Measurements from ENCODE around the gene TBX3.
A peak's percentile ranks its signal among the peaks of the same experiment; 100 is the strongest.

Gene TBX3

DNA sequence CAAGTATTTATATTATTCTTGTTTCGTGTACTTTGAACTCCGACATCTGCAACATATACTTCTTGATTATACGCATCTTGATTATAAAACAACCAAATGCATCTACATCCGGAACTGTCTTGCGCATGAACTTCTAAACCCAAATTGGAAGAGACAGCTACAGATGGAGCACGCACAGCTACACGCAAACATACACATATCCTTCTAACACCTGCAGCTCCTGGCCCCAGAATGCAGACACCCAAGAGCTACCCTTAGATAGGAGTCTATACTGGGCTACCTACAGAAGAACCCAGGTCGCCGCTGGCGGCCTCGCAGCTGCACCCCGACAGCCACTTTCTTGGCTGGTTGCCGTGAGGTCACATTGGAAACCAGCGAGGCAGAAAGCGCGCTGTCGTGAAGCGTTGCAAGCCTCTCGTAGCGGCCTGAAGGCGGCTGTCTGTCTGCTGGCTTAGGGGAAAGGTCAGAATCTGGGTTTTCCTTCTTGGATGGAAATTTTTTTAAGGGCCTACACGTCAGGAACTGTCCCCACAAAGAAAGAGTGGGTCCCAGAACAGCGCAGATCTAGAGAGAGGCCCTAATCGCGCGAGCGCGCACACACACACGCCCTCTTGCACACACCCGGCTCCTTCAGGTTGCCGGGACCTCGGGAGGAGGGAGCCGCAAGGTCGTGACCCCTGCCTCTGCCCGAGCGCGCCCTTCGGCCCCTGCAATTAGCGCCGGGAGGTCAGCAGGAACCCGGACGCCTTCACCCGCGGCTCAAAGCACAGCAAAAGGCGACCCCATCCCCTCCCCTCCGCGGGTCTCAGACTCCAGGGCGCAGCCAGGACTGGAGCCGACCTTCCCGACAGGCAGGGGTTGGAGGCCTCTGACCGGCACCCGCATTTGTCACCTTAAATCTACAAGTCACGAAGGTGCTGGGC is 17.0 kb downstream of the TBX3 start:
- no peak for DNase-seq

DNA sequence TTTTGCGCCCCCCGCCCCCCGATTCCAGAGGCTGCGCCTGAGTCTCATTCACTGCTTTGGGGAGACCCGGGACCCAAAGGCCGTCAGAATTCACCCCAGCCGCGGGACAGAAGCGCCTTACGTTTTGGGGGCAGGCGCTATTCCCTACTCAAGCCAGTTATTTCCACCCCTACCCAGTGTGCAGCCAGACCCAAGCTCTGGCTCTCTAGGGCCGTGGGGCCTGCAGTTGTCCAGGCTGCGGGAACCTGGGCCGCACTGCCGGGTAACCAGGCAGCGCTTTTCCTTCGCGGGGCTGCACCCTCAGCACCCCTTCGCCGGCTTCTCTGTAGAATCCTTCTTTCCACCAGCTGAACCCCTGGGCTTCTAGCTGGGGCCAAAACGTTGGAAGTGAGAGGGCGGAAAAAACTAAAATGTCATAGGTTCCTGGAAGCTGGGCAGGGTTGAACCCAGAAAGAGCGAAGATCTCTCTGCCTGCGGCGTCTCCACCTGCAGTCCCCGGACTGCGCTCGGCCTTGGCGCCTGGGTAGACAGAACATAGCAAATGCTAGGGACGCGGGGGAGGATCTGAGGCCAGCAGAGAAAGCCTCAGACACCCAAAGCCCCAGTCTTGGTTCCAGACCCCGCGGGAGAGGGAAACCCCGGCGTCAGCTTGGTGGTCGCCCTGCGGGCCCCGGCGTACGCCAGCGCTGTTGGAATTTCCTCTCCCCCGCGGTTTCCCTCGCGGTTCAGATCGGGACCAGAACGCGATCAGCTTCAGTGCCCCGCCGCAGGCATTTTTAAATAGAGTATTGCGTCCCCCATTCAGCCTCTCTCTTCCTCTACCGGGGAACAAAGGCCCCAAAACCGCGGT is 18.3 kb downstream of the TBX3 start:
- no peak for DNase-seq

DNA sequence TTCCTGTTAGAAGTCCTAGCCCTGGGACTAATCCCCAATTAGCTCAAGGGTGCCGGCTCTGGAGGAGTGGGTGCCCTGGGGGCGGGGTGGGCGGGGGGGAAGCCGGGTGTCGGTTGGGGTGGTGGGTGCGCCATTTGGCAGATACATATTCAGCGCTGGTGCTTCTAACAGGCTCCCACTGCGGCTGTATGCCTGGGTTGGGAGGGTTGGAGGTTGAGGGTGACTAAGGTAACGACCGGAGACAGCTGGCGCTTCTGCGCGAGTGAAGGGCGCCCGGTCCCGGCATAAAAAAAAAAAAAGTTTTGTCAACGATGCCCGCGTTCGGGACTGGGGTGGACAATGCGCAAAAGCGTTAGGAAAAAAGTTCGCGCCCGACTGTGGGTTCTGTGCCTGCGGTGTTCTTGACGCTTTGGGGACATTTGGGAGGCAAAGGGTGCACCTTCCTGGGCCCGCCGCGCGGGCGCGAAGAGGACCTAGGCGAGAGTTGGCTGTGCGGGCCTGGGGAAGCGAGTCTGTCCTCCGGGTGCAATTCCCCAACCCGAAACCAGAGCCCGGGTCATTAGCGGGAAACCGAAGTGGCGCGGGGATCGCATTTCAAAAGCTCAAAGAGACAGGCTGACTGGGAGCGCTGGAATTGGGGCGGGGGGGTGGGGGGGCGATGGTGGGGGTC is 19.2 kb downstream of the TBX3 start:
- no peak for DNase-seq

DNA sequence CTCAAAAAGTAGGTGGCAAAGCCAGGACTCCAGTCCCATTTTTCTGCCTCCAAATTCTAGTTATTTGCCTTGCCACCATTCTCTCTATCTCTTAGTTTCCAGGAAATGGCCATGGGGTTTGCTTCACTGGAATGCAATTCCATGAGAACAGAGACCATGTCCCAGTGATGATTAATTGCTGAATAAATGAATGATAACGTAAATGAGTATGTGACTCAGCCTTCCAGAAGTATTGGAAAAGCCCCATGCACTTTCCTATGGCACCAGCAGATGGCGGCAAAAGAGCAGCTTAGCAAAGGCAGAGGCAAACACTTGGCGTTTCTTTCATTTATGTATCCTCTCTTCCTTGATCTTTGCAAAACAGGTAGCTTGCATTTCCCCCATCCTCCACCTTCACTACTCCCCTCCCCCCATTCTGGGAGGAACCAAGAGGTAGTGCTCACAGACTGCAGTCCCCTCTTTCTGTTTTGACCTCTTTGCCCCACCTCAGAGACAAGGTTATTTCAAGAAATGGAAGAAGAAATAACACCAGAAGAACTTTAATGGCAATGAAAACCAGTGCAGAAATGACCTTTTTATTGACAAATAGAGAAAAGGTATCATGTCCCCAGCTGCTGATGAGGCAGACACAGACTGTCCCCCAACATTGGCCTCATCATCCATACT is 21.3 kb downstream of the TBX3 start:
- DNase-seq: peak; percentile 57

DNA sequence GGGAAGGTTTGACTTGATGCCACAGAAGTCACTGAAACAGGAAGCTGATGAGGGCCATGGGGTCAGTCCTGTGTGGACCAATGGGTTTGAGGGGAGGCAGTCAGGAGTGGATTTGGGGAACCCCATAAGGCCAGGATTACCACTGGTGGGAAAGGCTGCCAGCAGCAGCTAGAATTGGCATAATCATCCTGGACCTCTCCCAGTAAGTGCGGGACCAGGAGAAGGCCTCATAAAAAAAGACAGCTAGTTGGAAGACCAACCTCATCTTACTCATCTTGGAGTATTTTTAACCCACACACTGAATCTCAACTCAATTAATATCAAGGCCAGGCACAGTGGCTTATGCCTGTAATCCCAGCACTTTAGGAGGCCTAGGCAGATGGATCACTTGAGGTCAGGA is 22.7 kb downstream of the TBX3 start:
- DNase-seq: no peak

DNA sequence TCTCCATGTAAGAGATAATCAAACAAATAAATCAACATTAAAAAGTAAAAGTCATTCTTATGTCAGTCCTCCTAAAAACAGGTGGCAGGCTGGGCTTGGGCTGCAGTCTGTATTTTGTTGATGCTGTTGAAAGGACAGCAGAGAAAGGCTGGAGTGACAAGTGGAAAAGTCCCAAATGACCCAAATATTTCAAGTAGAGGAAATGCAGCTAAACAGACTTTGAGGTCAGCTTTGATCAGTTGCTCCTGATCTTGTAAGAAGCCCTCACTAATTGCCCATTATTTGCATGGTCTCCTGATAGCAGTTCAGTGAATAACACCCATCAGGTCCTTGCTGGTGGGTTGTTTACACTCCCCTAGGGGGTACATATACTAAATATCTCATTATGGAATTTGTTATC is 24.9 kb downstream of the TBX3 start:
- no peak for DNase-seq

DNA sequence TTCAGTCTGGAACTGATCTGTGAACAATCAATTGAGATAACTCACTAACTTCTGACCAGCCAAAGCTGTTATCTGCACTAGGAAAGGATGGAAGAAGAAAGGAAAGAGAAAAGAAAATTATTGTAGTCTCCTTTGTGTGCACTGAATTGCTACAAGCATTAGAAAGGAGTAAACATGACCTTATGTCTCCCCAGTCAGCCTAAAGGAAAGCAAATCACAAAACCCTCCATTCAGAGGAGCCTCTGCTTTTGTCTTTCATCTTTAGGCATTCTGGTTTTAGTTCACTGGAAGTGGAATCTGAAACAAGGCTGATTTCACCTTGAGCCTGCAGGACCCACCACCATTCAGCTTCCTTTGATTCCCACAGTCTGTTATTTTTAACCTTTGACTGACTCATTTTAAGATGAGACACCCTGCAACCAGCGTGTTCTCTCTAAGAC is 26.0 kb downstream of the TBX3 start:
- no peak for DNase-seq

DNA sequence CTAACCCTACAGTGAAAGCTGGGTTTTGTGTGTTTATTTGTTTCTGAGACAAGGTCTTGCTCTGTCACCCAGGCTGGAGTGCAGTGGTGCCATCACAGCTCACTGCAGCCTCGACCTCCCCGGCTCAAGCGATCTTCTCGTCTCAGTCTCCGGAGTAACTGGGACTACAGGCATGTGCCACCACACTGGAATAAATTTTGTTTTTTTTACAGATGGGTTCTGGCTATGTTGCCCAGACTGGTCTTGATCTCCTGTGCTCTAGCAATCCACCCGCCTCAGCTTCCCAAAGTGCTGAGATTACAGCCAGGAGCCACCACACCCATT is 26.4 kb downstream of the TBX3 start:
- DNase-seq: no peak

DNA sequence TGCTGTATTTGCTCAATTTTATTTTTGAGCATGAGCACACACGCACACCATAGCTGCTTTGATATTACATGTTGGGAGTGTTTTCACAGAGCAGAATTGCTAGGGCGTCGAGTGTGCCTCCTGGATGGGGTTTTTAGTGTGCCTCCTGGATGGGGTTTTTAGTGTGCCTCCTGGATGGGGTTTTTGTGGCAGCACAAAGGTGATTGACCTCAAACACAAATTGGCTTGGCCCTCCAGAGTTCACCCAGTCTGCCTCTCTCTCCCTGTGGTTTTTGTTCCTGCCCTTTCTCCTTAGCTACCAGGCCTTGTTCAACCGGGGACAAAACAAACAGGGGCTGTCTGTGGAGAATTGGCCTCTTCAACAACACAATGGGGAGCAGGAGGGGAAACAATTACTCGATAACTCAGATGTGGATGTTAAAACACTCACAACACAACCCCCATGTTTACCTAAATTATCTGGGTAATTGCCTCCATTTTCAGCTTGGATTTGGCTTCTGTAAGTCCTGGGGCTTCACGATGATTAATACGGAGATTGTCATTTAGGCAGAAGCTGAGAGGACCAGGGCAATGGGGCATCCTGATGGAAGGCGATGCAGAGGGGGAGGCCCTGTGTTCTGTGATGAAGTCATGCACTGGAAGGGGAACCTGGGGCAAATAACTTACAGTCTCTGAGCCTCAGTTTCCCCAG is 26.9 kb downstream of the TBX3 start:
- no peak for DNase-seq

DNA sequence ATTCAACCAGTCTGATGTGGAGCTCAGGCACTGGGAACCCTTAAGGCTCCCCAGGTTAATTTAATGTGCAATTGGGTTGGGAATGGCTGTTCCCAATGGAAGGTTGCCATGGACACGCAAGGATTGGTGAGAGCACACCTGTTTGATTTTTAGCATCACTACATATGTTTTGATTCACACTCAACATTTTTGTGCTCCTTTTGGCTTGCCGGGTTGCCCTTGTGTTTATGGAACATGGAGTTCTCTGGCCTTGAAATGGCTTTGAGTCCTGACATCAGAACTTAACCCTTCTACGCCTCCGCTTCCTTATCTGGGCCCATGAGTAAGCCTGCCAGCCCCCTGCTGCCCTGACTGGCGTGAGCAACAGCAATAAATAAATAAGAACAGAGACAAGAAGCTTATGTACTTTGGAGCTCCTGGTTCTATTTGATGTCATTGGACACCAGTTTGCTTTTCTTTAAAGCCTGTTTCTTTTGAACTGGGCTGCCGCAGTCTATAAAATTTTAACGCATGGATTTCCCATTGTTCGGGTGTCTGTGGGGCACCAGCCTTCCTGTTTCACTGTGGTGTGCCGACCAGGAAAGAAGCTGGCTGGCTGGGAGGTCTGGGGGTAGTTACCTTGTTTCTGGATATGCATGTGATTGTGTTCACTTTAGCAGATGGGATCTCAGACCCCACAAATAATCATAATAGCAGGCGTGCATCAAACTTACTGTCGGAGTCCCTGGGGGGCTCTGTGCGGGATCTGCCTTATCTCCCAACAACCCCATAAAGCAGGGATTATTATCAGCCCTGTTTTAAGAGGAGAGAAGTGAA is 27.8 kb downstream of the TBX3 start:
- DNase-seq: no peak

DNA sequence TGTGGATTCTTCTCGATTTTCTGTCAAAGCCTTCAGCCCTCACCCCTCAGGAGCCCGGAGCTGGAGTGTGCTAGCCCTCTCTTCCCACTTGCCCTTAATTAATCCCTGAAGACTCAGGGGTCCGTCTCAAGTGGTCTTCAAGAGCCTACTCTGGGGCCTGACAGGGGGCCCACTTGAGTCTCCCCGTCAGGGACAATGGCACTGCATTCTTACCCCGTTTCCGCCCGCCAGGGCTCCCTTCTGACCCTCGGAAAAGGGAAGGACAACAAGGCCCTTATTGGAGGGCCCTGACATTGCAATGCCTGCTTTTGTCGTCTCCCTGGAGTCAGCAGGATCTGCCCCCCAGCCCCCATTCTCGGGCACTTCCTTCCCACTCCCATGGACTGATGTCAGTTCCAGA is 34.4 kb downstream of the TBX3 start:
- no peak for DNase-seq

DNA sequence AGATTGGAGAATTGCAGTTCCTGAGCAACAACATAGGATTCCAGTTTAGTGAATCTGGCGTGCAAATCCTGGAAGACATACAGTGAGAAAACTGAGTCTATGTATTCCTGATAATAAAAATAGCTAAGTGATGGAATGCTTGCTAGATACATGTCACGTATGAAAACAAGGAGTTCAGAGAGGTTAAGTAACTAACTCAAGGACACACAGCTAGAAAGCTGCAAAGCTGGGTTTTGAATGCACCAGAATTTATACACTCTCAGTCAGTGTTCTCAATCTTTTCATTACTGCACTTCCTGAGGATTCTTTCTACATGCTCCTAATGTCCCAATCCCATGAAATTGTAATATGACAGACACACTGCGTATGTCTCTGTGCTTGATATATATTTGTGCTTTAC is 35.3 kb downstream of the TBX3 start:
- no peak for DNase-seq

DNA sequence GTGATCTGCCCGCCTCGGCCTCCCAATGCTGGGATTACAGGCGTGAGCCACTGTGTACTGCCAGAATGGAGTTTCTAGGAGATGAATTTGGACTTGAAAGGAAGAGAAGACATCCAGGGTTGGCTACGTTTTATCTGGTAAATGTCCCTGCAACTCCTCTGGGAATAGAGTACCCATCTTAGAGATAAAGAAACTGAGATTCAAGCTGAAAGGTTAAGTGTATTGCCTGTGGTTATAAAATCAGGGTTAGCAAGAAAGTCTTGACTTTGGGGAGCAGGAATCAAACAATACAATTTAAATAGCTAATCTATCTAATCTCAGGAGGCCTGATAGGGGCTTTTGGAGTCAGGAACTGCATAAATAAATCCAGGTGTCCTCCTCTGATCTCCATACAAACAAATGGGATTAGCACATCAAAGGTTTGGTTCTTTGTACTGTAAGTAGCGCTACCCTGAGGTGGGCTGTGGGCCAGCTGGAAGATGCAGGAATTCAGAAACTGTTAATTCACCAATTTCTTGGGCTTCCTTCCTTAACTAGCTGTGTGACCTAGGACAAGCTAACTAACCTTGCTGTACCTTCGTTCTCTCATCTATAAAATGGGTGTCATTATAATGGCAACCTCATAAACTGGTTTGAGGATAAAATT is 45.1 kb downstream of the TBX3 start:
- DNase-seq: no peak

DNA sequence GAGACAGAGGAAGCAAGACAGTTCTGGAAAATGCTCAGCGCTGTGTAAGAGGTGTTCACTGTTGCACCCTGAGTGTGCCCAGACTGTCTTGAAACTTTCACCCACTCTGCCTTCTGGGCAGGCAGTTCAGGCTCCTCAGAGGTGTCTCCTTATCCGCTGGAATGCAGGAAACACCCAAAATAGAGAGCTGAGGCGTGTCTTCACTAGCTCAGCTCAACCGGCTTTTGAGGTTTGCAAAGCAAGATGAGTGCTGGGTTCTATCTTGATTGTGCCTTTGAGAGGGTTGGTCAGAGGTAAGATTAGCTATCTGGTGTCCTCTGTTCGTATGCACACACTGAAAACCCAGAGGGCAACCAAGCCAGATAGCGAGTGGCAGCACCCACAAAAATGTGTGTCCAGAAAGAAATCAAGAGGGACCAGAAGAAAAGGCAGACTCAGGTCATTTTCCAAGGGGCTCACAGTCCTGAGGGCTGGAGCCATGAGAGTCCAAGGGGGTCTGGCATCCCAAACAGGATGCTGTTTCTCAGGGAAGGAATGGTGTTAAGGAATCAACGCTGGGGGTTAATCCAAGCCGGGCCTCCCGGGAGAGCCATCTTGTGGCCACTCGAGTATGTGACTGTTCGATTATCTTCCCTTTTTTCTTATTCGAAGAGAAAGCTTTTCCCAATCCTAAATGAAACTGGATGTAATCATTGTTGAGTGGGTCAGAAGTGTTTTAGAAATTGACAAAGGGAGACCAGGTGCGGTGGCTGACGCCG is 47.1 kb downstream of the TBX3 start:
- DNase-seq: no peak

DNA sequence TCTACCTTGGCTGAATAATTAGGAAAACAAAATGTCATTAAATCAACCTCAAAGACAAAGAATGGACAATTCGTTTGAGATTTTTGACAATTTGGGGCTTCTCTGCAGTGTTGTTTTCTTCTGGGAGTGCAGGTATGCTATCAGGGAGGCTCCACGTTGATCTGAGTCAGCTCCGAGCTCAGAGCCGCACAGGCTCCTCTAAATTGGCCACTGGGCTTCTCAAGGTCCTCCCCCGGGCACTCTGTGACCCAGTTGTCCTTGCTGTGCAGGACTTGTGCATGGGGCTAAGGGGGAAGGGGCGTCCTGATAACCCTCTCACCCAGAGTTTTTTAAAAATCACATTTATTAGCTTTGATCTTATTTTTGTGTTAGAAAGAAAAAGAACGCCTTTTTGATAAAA is 52.7 kb downstream of the TBX3 start:
- DNase-seq: no peak

DNA sequence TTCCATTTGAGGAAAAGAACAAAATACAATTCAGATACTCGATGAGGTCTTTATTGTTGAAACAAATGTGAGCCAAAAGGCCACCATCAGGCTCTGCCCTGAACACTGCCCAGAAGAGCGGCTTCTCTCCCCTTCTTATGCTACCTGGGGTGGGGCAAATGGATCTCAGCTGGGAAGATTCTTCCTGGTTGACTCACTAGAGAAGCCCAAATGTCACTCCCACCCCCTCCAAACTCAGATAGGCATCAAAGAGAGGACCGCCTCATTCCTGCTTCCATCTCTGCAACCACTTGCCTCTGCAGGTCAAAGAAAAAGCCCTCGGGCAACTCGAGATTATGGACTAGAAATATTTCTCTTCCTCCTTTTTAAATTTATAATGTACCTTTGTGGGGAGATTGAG is 55.8 kb downstream of the TBX3 start:
- no peak for DNase-seq

DNA sequence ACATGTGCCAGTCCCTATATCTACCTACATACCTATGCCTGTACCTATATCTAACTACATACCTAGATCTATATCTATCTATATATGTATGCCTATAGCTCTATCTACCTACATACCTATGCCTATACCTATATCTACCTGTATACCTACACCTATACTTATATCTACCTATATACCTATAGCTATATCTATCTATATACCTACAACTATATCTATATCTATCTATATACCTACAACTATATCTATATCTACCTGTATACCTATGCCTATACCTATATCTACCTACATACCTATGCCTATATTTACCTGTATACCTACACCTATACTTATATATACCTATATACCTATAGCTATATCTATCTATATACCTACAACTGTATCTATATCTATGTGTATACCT is 56.6 kb downstream of the TBX3 start:
- DNase-seq: no peak

DNA sequence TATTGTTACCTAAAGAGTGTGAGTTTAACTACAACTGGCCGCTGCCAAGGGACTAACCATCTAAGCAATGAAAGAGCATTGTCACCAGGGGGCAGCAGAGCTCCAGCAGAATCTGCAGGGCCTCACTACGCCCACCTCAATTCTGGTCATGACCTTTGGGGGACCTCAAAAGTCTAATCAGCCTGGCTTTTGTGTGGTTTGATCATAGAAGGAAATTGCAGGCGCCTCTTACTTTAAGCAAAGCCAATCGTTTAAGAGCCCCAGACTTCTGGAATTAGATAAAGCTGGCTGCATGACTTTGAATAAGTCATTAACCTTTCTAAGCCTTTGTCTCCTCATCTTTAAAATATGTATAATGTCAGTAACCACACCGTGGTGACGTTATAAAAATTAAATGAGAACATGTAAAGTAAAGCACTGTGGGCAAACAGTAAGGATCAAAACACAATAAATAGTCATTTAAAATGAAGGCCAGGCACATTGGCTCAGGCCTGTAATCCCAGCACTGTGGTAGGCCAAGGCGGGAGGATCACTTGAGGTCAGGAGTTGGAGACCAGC is 58.6 kb downstream of the TBX3 start:
- peak; percentile 7 for DNase-seq

DNA sequence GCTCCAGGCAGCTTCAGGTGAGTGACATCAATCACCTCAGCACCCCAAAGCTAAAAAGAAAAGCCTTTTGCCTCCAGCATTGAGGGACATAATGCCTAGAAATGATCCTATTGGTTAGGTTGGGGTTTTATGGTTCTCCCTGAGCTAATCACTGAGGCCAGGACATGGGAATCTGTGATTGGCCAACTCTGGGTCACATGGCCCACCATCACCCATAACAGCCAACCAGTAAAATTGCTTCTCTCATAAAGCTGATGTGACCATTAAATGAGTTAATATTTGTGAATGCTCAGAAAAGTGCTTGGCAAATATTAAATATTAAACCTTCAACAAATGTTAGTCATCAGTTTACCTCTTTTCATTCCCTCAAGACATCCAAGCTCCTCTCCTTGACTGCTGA is 60.2 kb downstream of the TBX3 start:
- no peak for DNase-seq
